ENCODE measurements around the gene ITGB4.

The ITGB4 gene

GRCh38 chr17:75733471-75733870 lies 12.2 kb downstream of the ITGB4 start:
- DNase-seq: no peak

GRCh38 chr17:75734674-75735294 lies 13.5 kb downstream of the ITGB4 start:
- DNase-seq: no peak

GRCh38 chr17:75736173-75736835 lies 15.0 kb downstream of the ITGB4 start:
- DNase-seq: no peak

GRCh38 chr17:75737133-75737962 lies 16.1 kb downstream of the ITGB4 start:
- no peak for DNase-seq

- DNase-seq: peak; percentile 14
These were observed 17.1 kb downstream of the ITGB4 start for GRCh38 chr17:75738218-75738802.

GRCh38 chr17:75739174-75739573 lies 17.9 kb downstream of the ITGB4 start:
- no peak for DNase-seq

GRCh38 chr17:75739801-75740200 lies 18.5 kb downstream of the ITGB4 start:
- no peak for DNase-seq

- DNase-seq: no peak
These were observed 19.0 kb downstream of the ITGB4 start for GRCh38 chr17:75740215-75740614.

- DNase-seq: no peak
These were observed 19.4 kb downstream of the ITGB4 start for GRCh38 chr17:75740631-75741077.

- DNase-seq: no peak
These were observed 21.1 kb downstream of the ITGB4 start for GRCh38 chr17:75742337-75742736.

- DNase-seq: no peak
These were observed 22.5 kb downstream of the ITGB4 start for GRCh38 chr17:75743625-75744206.

- DNase-seq: no peak
These were observed 27.4 kb downstream of the ITGB4 start for GRCh38 chr17:75748706-75749105.

- DNase-seq: peak; percentile 89
These were observed 28.5 kb downstream of the ITGB4 start for GRCh38 chr17:75749545-75750389.

GRCh38 chr17:75750661-75751423 lies 29.6 kb downstream of the ITGB4 start:
- no peak for DNase-seq

GRCh38 chr17:75751676-75752404 lies 30.6 kb downstream of the ITGB4 start:
- DNase-seq: no peak

- no peak for DNase-seq
These were observed 31.1 kb downstream of the ITGB4 start for GRCh38 chr17:75752405-75752709.

- DNase-seq: no peak
These were observed 31.7 kb downstream of the ITGB4 start for GRCh38 chr17:75752802-75753513.

GRCh38 chr17:75753514-75754377 lies 32.5 kb downstream of the ITGB4 start:
- DNase-seq: peak; percentile 86

All from eye (tissue), 1 donor.